ENCODE results near the gene IL13. TPM values are rescaled to one million over a fixed set of nuclear protein-coding genes. Genes with fewer than 3 reads are reported as not detected.

IL13 gene
- total RNA-seq, 1 experiment from 2014 or later: not detected

DNA sequence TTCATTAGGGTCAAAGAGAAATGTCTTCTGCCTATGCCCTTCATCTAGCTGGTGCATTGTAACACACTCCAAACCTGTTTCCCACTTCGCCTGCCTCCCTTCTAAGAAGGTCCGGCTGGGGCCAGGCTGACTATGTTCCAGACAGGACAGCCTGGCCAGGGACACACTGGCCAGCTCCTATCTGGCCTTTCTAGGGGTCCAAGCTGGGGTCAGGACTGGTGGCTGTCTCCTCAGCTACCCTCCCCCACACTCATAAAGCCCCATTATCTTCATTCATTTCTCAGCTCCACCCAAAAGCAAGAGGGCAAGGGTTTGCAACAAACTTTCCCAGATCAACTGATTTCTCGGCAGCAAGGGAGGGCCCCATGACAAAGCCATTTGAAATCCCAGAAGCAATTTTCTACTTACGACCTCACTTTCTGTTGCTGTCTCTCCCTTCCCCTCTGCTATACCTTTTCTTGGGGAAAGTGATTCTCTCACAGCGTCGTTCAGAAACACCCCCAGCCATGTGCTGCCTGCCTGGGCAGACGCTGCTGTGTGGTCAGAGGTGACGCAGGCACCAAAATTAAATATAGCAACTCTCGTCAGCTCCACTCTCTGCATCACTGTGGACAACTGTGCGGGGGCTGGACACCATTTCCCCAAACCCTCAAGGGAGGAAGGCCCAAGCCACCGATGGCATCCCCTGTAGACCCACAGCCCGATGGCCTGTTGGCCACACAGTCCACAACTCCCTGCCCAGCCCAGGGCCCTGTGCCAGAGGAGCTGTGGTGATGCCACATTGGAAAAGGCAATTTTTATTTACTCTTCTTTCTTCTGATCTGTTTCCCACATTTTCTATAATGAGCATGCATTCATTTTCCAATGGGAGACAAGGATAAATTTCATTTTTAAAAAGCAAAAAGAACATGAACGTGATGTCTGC, 6.1 kb downstream of the IL13 start:
- H3K9me3 Mint-ChIP-seq: no peaks in the 10 kb centered on the region
- H3K4me3 Mint-ChIP-seq: no peak overlapping the region
- no peak for ATAC-seq
- ChIA-PET CTCF (no interaction called here), POLR2A (no interaction called here)
- peaks cover 8% of the 10 kb centered on the region; the same call in 1 of the 2 replicates for H3K4me1 Mint-ChIP-seq
- no peak for TF ChIP-seq SMAD4 (CRISPR knock-in tag; IDR thresholded peaks at IDR 0.05)
- no peak for TF ChIP-seq JUN (CRISPR knock-in tag; IDR thresholded peaks at IDR 0.05)
- no peak for TF ChIP-seq NR3C1 (CRISPR knock-in tag; conservative IDR thresholded peaks at IDR 0.05; ENCODE audit: low read depth)
- TF ChIP-seq SOX15 (CRISPR knock-in tag; IDR thresholded peaks at IDR 0.05): no peak
- TF ChIP-seq, protein P1, sequence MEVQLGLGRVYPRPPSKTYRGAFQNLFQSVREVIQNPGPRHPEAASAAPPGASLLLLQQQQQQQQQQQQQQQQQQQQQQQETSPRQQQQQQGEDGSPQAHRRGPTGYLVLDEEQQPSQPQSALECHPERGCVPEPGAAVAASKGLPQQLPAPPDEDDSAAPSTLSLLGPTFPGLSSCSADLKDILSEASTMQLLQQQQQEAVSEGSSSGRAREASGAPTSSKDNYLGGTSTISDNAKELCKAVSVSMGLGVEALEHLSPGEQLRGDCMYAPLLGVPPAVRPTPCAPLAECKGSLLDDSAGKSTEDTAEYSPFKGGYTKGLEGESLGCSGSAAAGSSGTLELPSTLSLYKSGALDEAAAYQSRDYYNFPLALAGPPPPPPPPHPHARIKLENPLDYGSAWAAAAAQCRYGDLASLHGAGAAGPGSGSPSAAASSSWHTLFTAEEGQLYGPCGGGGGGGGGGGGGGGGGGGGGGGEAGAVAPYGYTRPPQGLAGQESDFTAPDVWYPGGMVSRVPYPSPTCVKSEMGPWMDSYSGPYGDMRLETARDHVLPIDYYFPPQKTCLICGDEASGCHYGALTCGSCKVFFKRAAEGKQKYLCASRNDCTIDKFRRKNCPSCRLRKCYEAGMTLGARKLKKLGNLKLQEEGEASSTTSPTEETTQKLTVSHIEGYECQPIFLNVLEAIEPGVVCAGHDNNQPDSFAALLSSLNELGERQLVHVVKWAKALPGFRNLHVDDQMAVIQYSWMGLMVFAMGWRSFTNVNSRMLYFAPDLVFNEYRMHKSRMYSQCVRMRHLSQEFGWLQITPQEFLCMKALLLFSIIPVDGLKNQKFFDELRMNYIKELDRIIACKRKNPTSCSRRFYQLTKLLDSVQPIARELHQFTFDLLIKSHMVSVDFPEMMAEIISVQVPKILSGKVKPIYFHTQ (CRISPR knock-in tag; IDR thresholded peaks at IDR 0.05): no peak
- no peak for TF ChIP-seq ZNF425 (CRISPR knock-in tag; conservative IDR thresholded peaks at IDR 0.05)
- TF ChIP-seq ELF4 (CRISPR knock-in tag; IDR thresholded peaks at IDR 0.05; ENCODE audit: low read depth): no peak
- TF ChIP-seq JAZF1 (CRISPR knock-in tag; IDR thresholded peaks at IDR 0.05): no peak
- no peak for TF ChIP-seq GRHL2 (CRISPR knock-in tag; IDR thresholded peaks at IDR 0.05; ENCODE audit: insufficient replicate concordance, severe bottlenecking)
- TF ChIP-seq, protein P2, sequence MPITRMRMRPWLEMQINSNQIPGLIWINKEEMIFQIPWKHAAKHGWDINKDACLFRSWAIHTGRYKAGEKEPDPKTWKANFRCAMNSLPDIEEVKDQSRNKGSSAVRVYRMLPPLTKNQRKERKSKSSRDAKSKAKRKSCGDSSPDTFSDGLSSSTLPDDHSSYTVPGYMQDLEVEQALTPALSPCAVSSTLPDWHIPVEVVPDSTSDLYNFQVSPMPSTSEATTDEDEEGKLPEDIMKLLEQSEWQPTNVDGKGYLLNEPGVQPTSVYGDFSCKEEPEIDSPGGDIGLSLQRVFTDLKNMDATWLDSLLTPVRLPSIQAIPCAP (CRISPR knock-in tag; IDR thresholded peaks at IDR 0.05): no peak
- no peak for TF ChIP-seq TEAD4 (CRISPR knock-in tag; IDR thresholded peaks at IDR 0.05)
- TF ChIP-seq FOXK1 (CRISPR knock-in tag; IDR thresholded peaks at IDR 0.05): no peak
- TF ChIP-seq ESRRA (CRISPR knock-in tag; IDR thresholded peaks at IDR 0.05; ENCODE audit: borderline replicate concordance): no peak
- no peak for TF ChIP-seq NFE2L1 (CRISPR knock-in tag; IDR thresholded peaks at IDR 0.05)
- TF ChIP-seq, protein P3, sequence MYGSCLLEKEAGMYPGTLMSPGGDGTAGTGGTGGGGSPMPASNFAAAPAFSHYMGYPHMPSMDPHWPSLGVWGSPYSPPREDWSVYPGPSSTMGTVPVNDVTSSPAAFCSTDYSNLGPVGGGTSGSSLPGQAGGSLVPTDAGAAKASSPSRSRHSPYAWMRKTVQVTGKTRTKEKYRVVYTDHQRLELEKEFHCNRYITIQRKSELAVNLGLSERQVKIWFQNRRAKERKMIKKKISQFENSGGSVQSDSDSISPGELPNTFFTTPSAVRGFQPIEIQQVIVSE (CRISPR knock-in tag; IDR thresholded peaks at IDR 0.05; ENCODE audit: borderline replicate concordance): no peak
- no peak for TF ChIP-seq CBFB (CRISPR knock-in tag; IDR thresholded peaks at IDR 0.05; ENCODE audit: low read depth)
- H3K36me3 Mint-ChIP-seq: no peaks in the 10 kb centered on the region
- H3K27me3 Mint-ChIP-seq (ENCODE audit: low read depth): no peaks in the 10 kb centered on the region; the same call in 1 of the 2 replicates
- DNase-seq (ENCODE audit: low spot score): no peak
- H3K27ac Mint-ChIP-seq: no peak overlapping the region

DNA sequence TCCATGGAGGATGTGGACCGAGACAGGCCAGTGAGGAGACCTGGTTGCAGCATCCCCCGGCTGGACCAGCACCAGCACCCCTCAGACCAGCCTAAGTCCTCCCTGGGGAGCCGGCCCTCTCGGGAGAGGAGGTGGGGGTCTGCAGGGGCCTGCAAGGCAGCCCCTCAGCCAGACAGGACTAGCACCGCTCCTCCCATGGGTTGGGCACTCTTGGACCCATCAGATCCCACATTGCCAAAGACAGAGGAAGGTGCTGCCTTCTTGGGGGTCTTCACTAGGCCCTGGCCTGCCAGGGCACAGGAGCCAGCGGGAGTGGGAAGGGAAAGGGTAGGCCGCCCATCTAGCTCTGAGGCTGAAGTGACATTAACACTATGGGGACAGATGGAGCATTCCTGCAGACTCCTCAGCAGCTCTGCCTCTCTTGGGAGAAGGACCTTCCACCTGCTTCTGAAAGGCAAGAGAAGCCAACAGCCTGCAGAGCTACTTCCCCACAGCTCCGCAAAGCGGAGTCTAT, 6.8 kb downstream of the IL13 start:
- no peaks in the 10 kb centered on the region; the same call in 1 of the 2 replicates for H3K27me3 Mint-ChIP-seq (ENCODE audit: low read depth)
- ChIA-PET POLR2A (no interaction called here), CTCF (no interaction called here)
- peaks cover 8% of the 10 kb centered on the region; the same call in 1 of the 2 replicates for H3K4me1 Mint-ChIP-seq
- no peak for ATAC-seq
- H3K4me3 Mint-ChIP-seq: no peak overlapping the region
- no peak for DNase-seq (ENCODE audit: low spot score)
- no peak overlapping the region for H3K27ac Mint-ChIP-seq
- H3K36me3 Mint-ChIP-seq: no peaks in the 10 kb centered on the region
- no peaks in the 10 kb centered on the region for H3K9me3 Mint-ChIP-seq
- TF ChIP-seq, protein P4, sequence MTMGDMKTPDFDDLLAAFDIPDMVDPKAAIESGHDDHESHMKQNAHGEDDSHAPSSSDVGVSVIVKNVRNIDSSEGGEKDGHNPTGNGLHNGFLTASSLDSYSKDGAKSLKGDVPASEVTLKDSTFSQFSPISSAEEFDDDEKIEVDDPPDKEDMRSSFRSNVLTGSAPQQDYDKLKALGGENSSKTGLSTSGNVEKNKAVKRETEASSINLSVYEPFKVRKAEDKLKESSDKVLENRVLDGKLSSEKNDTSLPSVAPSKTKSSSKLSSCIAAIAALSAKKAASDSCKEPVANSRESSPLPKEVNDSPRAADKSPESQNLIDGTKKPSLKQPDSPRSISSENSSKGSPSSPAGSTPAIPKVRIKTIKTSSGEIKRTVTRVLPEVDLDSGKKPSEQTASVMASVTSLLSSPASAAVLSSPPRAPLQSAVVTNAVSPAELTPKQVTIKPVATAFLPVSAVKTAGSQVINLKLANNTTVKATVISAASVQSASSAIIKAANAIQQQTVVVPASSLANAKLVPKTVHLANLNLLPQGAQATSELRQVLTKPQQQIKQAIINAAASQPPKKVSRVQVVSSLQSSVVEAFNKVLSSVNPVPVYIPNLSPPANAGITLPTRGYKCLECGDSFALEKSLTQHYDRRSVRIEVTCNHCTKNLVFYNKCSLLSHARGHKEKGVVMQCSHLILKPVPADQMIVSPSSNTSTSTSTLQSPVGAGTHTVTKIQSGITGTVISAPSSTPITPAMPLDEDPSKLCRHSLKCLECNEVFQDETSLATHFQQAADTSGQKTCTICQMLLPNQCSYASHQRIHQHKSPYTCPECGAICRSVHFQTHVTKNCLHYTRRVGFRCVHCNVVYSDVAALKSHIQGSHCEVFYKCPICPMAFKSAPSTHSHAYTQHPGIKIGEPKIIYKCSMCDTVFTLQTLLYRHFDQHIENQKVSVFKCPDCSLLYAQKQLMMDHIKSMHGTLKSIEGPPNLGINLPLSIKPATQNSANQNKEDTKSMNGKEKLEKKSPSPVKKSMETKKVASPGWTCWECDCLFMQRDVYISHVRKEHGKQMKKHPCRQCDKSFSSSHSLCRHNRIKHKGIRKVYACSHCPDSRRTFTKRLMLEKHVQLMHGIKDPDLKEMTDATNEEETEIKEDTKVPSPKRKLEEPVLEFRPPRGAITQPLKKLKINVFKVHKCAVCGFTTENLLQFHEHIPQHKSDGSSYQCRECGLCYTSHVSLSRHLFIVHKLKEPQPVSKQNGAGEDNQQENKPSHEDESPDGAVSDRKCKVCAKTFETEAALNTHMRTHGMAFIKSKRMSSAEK (CRISPR knock-in tag; IDR thresholded peaks at IDR 0.05; ENCODE audit: borderline replicate concordance): no peak
- TF ChIP-seq HMGA2 (CRISPR knock-in tag; IDR thresholded peaks at IDR 0.05): no peak
- TF ChIP-seq, protein P5, sequence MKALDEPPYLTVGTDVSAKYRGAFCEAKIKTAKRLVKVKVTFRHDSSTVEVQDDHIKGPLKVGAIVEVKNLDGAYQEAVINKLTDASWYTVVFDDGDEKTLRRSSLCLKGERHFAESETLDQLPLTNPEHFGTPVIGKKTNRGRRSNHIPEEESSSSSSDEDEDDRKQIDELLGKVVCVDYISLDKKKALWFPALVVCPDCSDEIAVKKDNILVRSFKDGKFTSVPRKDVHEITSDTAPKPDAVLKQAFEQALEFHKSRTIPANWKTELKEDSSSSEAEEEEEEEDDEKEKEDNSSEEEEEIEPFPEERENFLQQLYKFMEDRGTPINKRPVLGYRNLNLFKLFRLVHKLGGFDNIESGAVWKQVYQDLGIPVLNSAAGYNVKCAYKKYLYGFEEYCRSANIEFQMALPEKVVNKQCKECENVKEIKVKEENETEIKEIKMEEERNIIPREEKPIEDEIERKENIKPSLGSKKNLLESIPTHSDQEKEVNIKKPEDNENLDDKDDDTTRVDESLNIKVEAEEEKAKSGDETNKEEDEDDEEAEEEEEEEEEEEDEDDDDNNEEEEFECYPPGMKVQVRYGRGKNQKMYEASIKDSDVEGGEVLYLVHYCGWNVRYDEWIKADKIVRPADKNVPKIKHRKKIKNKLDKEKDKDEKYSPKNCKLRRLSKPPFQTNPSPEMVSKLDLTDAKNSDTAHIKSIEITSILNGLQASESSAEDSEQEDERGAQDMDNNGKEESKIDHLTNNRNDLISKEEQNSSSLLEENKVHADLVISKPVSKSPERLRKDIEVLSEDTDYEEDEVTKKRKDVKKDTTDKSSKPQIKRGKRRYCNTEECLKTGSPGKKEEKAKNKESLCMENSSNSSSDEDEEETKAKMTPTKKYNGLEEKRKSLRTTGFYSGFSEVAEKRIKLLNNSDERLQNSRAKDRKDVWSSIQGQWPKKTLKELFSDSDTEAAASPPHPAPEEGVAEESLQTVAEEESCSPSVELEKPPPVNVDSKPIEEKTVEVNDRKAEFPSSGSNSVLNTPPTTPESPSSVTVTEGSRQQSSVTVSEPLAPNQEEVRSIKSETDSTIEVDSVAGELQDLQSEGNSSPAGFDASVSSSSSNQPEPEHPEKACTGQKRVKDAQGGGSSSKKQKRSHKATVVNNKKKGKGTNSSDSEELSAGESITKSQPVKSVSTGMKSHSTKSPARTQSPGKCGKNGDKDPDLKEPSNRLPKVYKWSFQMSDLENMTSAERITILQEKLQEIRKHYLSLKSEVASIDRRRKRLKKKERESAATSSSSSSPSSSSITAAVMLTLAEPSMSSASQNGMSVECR (CRISPR knock-in tag; IDR thresholded peaks at IDR 0.05; ENCODE audit: borderline replicate concordance): no peak

All from WTC11 (cell line).